Neural cell (in vitro differentiated cells): Measurements from ENCODE around the gene DDX52.

ENCODE experiments used
- EP300 ChIP-seq: fragments of 450-650 bp; conservative IDR thresholded peaks from 2 replicates; pipeline ENCODE4 v1.6.1; 2014; ENCODE audit warnings: antibody characterized with exemption, mild to moderate bottlenecking, moderate library complexity; ENCODE audit not compliant: poor library complexity, severe bottlenecking
- EZH2 ChIP-seq: fragments of 200-600, 300-800 bp; shearing (Covaris generic), sonication (generic); IDR thresholded peaks from 2 replicates; pipeline ENCODE4 v1.6.1; 2014; ENCODE audit warnings: antibody characterized with exemption, low read length, borderline replicate concordance, mild to moderate bottlenecking; ENCODE audit not compliant: insufficient read depth, poor library complexity, severe bottlenecking
- MXI1 ChIP-seq: fragments of 450-650 bp; conservative IDR thresholded peaks from 2 replicates; pipeline ENCODE4 v1.6.1; 2014; ENCODE audit warnings: antibody characterized with exemption, mild to moderate bottlenecking; ENCODE audit not compliant: poor library complexity, severe bottlenecking
- POLR2AphosphoS5 ChIP-seq: IDR thresholded peaks from 2 replicates; pipeline ENCODE4 v1.6.1; 2012
- TF ChIP-seq, protein P1 (sequence below): fragments of 450-650 bp; IDR thresholded peaks from 2 replicates; pipeline ENCODE4 v1.5.1; 2014; ENCODE audit warnings: antibody characterized with exemption, mild to moderate bottlenecking, moderate library complexity; ENCODE audit not compliant: poor library complexity, severe bottlenecking
- TF ChIP-seq, protein P2 (sequence below): IDR thresholded peaks from 2 replicates; pipeline ENCODE4 v1.6.1; 2012; ENCODE audit warnings: borderline replicate concordance

GRCh38 chr17:37657202-37657601 is 14.0 kb upstream of the DDX52 start:
- TF ChIP-seq, protein P1, sequence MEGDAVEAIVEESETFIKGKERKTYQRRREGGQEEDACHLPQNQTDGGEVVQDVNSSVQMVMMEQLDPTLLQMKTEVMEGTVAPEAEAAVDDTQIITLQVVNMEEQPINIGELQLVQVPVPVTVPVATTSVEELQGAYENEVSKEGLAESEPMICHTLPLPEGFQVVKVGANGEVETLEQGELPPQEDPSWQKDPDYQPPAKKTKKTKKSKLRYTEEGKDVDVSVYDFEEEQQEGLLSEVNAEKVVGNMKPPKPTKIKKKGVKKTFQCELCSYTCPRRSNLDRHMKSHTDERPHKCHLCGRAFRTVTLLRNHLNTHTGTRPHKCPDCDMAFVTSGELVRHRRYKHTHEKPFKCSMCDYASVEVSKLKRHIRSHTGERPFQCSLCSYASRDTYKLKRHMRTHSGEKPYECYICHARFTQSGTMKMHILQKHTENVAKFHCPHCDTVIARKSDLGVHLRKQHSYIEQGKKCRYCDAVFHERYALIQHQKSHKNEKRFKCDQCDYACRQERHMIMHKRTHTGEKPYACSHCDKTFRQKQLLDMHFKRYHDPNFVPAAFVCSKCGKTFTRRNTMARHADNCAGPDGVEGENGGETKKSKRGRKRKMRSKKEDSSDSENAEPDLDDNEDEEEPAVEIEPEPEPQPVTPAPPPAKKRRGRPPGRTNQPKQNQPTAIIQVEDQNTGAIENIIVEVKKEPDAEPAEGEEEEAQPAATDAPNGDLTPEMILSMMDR = no peak
- TF ChIP-seq EZH2 = no peak
- TF ChIP-seq, protein P2, sequence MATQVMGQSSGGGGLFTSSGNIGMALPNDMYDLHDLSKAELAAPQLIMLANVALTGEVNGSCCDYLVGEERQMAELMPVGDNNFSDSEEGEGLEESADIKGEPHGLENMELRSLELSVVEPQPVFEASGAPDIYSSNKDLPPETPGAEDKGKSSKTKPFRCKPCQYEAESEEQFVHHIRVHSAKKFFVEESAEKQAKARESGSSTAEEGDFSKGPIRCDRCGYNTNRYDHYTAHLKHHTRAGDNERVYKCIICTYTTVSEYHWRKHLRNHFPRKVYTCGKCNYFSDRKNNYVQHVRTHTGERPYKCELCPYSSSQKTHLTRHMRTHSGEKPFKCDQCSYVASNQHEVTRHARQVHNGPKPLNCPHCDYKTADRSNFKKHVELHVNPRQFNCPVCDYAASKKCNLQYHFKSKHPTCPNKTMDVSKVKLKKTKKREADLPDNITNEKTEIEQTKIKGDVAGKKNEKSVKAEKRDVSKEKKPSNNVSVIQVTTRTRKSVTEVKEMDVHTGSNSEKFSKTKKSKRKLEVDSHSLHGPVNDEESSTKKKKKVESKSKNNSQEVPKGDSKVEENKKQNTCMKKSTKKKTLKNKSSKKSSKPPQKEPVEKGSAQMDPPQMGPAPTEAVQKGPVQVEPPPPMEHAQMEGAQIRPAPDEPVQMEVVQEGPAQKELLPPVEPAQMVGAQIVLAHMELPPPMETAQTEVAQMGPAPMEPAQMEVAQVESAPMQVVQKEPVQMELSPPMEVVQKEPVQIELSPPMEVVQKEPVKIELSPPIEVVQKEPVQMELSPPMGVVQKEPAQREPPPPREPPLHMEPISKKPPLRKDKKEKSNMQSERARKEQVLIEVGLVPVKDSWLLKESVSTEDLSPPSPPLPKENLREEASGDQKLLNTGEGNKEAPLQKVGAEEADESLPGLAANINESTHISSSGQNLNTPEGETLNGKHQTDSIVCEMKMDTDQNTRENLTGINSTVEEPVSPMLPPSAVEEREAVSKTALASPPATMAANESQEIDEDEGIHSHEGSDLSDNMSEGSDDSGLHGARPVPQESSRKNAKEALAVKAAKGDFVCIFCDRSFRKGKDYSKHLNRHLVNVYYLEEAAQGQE = no peak
- TF ChIP-seq POLR2AphosphoS5 = no peak
- TF ChIP-seq EP300 = no peak
- no peak for TF ChIP-seq MXI1
